NCI-H526 (cell line): ENCODE measurements around the gene DES.
"Not testable (repeated sequence)": the region's sequence is repeated elsewhere in the genome, so short reads cannot be mapped to it uniquely, and the experiment has no call there.

ENCODE experiments used
- DNase-seq, 2 experiments: peaks; one replicate each; lab custom pipeline; 2025; lab: John Stamatoyannopoulos, UW

The DES gene

GRCh38 chr2:219418155-219419011, at the start of gene DES:
TSS of gene DES (plus strand) at chr2:219418377. CDS start at chr2:219418463, 86 bp downstream.
- DNase-seq, result peak in 1 of 2 experiments; percentile 58

GRCh38 chr2:219368690-219369191, 49.4 kb upstream of the DES start:
- DNase-seq, result peak; percentile 35 to 37

GRCh38 chr2:219369447-219369861, 48.7 kb upstream of the DES start:
- no peak for DNase-seq

GRCh38 chr2:219378163-219378851, 39.9 kb upstream of the DES start:
- no peak for DNase-seq

- DNase-seq, result no peak
These were observed 37.3 kb upstream of the DES start for GRCh38 chr2:219380926-219381325.

GRCh38 chr2:219381448-219381847, 36.7 kb upstream of the DES start:
- DNase-seq, result no peak

- DNase-seq, result no peak
These were observed 34.0 kb upstream of the DES start for GRCh38 chr2:219384083-219384713.

- DNase-seq, result no peak
These were observed 33.3 kb upstream of the DES start for GRCh38 chr2:219384859-219385258.

GRCh38 chr2:219385958-219386520, 32.1 kb upstream of the DES start:
- no peak for DNase-seq

GRCh38 chr2:219386532-219387280, 31.5 kb upstream of the DES start:
- DNase-seq, result peak in 1 of 2 experiments; percentile 63

- peak; percentile 64 to 96 for DNase-seq
These were observed 30.7 kb upstream of the DES start, which contains the start of gene DNPEP for GRCh38 chr2:219387306-219388120. TSS of gene DNPEP (minus strand) at chr2:219387912. CDS start at chr2:219387794, 118 bp downstream.

GRCh38 chr2:219388121-219388906, 29.9 kb upstream of the DES start:
- peak; percentile 64 to 97 for DNase-seq

- no peak for DNase-seq
These were observed 29.3 kb upstream of the DES start for GRCh38 chr2:219388907-219389156.

- no peak for DNase-seq
These were observed 25.4 kb upstream of the DES start for GRCh38 chr2:219392754-219393153.

- not testable (repeated sequence) for DNase-seq
These were observed 23.1 kb upstream of the DES start for GRCh38 chr2:219395056-219395455.

- DNase-seq, result no peak
These were observed 22.6 kb upstream of the DES start for GRCh38 chr2:219395609-219396008.

GRCh38 chr2:219396863-219397457, 21.2 kb upstream of the DES start:
- DNase-seq, result no peak

GRCh38 chr2:219398721-219399363, 19.3 kb upstream of the DES start:
- DNase-seq, result no peak
